ENCODE data around the gene PAK5. TPM values are rescaled to one million over a fixed set of nuclear protein-coding genes. Genes with fewer than 3 reads are reported as not detected.

The PAK5 gene
- total RNA-seq, 2 experiments from 2014 or later = not detected

DNA sequence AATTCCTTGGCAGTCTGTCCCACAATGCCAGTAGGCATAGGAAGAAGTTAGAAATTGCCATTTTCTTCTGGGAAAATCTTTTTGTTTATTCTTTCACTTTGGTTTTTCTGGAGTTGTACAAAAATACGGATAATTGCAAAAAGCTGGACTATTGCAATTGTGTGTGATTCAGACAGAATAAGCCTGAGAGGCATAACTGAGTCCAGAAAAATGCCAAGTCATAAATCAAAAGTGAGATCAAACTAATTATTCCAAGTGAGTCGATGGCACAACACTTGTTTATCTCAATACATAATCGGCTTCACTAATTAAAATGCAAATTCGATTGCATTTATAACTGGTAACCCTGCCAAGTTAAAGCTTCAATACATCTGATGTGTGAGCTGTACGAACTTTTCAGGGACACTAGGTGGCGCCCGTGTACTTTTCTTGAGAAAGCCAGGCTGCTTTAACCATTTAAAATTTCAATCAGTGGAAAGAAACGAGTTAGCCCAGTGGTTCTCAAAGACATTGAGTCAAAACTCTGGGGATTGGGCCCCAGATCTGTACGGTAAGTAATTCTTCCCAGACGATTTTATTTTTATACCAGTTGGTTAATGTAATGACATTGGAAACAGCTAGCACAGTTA lies 221.9 kb downstream of the PAK5 start:
- DNase-seq (peak in 12 of 14 experiments; percentile 5 to 71 (median 18)), ATAC-seq (ENCODE audit: poor library complexity) (no peak)
- Histone ChIP-seq H3K9me3 (ENCODE audit: control insufficient read depth in 1 of 2, insufficient read depth in 1 of 2, low read length in 2 of 2) (no peaks in the 10 kb centered on the region), H3K4me3 (ENCODE audit: low read length) (no peak overlapping the region), H3K27ac (ENCODE audit: low read depth in 1 of 2, low read length in 2 of 2) (no peak overlapping the region), H3K36me3 (ENCODE audit: insufficient read depth, low read length) (no peaks in the 10 kb centered on the region), H3K4me1 (ENCODE audit: insufficient read depth, low read length) (no peaks in the 10 kb centered on the region), H3K27me3 (ENCODE audit: control insufficient read depth in 1 of 2, insufficient read depth in 2 of 2, low read length in 2 of 2) (peaks cover 0 to 4% of the 10 kb centered on the region in 2 experiments)
- no peaks in the 10 kb centered on the region for H3K4me1 Mint-ChIP-seq (ENCODE audit: low read depth)
- intact Hi-C loops (cut with DNase I, micrococcal nuclease) = loop anchor here in 1 of 2 experiments (5.0 to 10.0 kb wide), 2 partner anchors 298 to 475 kb away; no protein-coding TSS in a partner anchor
- ChIA-PET CTCF (interaction anchor here (0.7 to 1.7 kb wide), 4 partner anchors 11 to 475 kb away, joined by 3 to 8 read pairs (median 4); no protein-coding TSS in a partner anchor), POLR2A (no interaction called here)
- no peak overlapping the region for H3K27ac Mint-ChIP-seq
- TF ChIP-seq, protein P1, sequence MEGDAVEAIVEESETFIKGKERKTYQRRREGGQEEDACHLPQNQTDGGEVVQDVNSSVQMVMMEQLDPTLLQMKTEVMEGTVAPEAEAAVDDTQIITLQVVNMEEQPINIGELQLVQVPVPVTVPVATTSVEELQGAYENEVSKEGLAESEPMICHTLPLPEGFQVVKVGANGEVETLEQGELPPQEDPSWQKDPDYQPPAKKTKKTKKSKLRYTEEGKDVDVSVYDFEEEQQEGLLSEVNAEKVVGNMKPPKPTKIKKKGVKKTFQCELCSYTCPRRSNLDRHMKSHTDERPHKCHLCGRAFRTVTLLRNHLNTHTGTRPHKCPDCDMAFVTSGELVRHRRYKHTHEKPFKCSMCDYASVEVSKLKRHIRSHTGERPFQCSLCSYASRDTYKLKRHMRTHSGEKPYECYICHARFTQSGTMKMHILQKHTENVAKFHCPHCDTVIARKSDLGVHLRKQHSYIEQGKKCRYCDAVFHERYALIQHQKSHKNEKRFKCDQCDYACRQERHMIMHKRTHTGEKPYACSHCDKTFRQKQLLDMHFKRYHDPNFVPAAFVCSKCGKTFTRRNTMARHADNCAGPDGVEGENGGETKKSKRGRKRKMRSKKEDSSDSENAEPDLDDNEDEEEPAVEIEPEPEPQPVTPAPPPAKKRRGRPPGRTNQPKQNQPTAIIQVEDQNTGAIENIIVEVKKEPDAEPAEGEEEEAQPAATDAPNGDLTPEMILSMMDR (IDR thresholded peaks at IDR 0.05) = peak; percentile 84
- no peak overlapping the region for H3K4me3 Mint-ChIP-seq
- H3K27me3 Mint-ChIP-seq = peaks cover 37% of the 10 kb centered on the region
- no peaks in the 10 kb centered on the region for H3K36me3 Mint-ChIP-seq (ENCODE audit: low read depth)
- H3K9me3 Mint-ChIP-seq = no peaks in the 10 kb centered on the region

DNA sequence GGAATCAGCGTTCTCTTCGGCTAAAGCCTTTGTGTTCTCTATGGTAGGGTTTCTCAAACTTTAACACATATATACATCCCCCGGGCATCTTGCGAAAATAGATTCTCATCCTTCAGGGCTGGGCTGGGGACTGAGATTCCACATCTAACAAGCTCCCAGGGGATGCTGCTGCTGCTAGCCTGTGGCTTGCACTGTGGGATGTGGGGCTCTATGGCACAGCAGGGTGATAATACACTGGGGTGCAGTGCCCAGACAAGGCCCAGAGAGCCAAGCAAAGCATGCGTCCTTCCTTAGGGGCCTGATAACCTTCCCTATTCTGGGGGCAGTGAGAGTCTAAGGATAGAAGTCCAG lies 222.4 kb downstream of the PAK5 start:
- no peaks in the 10 kb centered on the region for H3K36me3 ChIP-seq (ENCODE audit: insufficient read depth, low read length)
- CTCF ChIA-PET = interaction anchor here (0.7 to 1.7 kb wide), 4 partner anchors 12 to 476 kb away, joined by 3 to 8 read pairs (median 4); no protein-coding TSS in a partner anchor
- H3K27me3 Mint-ChIP-seq = peaks cover 37% of the 10 kb centered on the region
- no peak overlapping the region for H3K27ac ChIP-seq (ENCODE audit: low read depth in 1 of 2, low read length in 2 of 2)
- DNase-seq = no peak
- H3K9me3 Mint-ChIP-seq = no peaks in the 10 kb centered on the region
- ATAC-seq (ENCODE audit: poor library complexity) = no peak
- H3K27ac Mint-ChIP-seq = no peak overlapping the region
- no peaks in the 10 kb centered on the region for H3K36me3 Mint-ChIP-seq (ENCODE audit: low read depth)
- no peaks in the 10 kb centered on the region for H3K4me1 ChIP-seq (ENCODE audit: insufficient read depth, low read length)
- no peak overlapping the region for H3K4me3 ChIP-seq (ENCODE audit: low read length)
- no peaks in the 10 kb centered on the region for H3K9me3 ChIP-seq (ENCODE audit: control insufficient read depth in 1 of 2, insufficient read depth in 1 of 2, low read length in 2 of 2)
- intact Hi-C loops (cut with DNase I, micrococcal nuclease) = loop anchor here in 1 of 2 experiments (5.0 to 10.0 kb wide), 2 partner anchors 298 to 476 kb away; no protein-coding TSS in a partner anchor
- no peaks in the 10 kb centered on the region for H3K4me1 Mint-ChIP-seq (ENCODE audit: low read depth)
- POLR2A ChIA-PET = no interaction called here
- TF ChIP-seq, protein P1 (IDR thresholded peaks at IDR 0.05) = no peak
- H3K27me3 ChIP-seq (ENCODE audit: control insufficient read depth in 1 of 2, insufficient read depth in 2 of 2, low read length in 2 of 2) = peaks cover 0 to 4% of the 10 kb centered on the region in 2 experiments
- H3K4me3 Mint-ChIP-seq = no peak overlapping the region

DNA sequence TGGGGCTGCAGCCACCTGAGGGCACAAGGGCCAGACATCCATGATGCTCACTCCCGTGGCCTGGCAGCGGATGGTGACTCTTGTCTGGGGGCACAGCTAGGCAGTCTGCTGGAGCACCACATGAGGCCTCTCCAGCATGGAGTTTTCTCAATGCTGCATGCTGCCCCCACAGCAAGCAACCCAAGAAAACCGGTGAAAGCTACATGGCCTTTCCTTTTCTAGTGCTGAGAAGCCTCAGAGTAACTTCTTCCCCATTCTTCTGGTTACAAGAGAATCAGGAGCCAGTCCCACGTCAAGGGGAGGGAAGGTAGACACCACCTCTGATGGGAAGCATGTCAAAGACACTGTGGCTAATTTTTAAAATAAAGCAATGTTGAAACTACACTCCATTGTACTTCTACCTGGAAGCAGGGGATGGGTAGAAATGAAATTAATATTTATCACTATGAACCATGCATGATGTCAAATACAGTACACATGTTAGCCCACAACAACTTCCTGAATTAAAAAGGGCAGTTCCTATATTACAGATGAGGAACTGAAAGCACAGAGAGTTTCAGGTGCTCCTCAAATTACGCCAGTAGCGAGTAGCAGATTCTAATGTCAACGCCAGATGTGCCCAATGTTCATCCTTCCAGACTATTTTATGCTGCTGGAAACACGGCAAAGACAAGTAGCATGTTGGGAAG lies 223.0 kb downstream of the PAK5 start:
- Mint-ChIP-seq H3K27me3 (peaks cover 37% of the 10 kb centered on the region), H3K4me3 (no peak overlapping the region), H3K36me3 (ENCODE audit: low read depth) (no peaks in the 10 kb centered on the region), H3K9me3 (no peaks in the 10 kb centered on the region), H3K4me1 (ENCODE audit: low read depth) (no peaks in the 10 kb centered on the region), H3K27ac (no peak overlapping the region)
- Histone ChIP-seq H3K4me3 (ENCODE audit: low read length) (no peak overlapping the region), H3K27ac (ENCODE audit: low read depth in 1 of 2, low read length in 2 of 2) (no peak overlapping the region), H3K4me1 (ENCODE audit: insufficient read depth, low read length) (no peaks in the 10 kb centered on the region), H3K9me3 (ENCODE audit: control insufficient read depth in 1 of 2, insufficient read depth in 1 of 2, low read length in 2 of 2) (no peaks in the 10 kb centered on the region), H3K36me3 (ENCODE audit: insufficient read depth, low read length) (no peaks in the 10 kb centered on the region), H3K27me3 (ENCODE audit: control insufficient read depth in 1 of 2, insufficient read depth in 2 of 2, low read length in 2 of 2) (peaks cover 0 to 4% of the 10 kb centered on the region in 2 experiments)
- no peak for ATAC-seq (ENCODE audit: poor library complexity)
- POLR2A ChIA-PET = no interaction called here
- CTCF ChIA-PET = no interaction called here
- intact Hi-C loops (cut with DNase I, micrococcal nuclease) = loop anchor here in 1 of 2 experiments (5.0 to 10.0 kb wide), 2 partner anchors 299 to 476 kb away; no protein-coding TSS in a partner anchor
- TF ChIP-seq, protein P1 (IDR thresholded peaks at IDR 0.05) = no peak
- DNase-seq = peak in 3 of 14 experiments; percentile 6 to 25 (median 18)

Data from CD4-positive, alpha-beta T cell (primary cell).